Retina (tissue), 1 donor: Measurements from ENCODE around the gene PAX2.
A peak's percentile ranks its signal among the peaks of the same experiment; 100 is the strongest.

Source experiments
- DNase-seq: peaks from one replicate; pipeline ENCODE4 v3.0.0-alpha.2; 2016

Gene PAX2

GRCh38 chr10:100739517-100740368 lies 5.6 kb upstream of the PAX2 start:
- peak; percentile 63 for DNase-seq

DNA sequence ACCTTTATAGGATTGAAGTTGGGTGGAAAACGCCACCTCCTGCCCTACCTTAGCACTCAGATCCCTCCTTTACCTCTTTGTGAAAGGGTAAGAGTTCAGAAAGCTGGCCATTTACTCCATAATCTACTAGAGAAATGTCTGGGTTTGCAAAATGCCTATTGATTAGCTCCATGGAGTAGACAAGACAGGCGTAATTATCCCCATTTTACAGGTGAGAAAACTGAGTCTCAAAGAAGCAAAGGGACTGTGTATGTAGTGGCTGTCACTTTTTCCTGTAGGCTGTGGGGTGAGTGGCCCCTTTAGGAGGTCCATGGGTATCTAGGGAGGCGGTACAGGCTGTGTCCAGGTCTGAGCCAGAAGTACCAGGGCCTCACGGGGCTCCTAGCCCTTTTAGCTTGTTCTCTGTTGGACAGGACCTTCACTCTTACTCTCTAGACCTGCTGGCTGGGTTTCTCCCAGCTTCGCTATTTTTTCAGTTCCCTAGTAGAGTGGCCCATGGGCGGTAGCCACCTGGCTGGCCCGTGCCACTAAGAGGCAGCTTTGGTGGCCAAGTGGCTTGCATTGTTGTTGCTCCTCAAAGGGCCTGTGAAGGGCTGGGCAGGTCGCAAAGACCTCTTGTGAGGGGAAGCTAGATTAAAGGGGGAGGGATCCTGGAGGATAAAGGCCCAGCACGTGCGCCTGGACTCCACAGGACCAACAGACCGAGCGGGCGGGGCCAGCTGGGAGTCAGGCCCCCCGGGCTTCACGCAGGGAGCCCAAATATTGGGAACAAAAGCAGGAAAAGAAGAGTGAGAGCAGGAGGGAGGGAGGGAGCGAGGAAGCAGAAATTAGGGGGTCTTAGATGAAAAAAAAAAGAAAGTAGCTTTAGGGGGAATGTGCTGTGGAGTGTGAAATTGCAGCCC lies 4.7 kb upstream of the PAX2 start:
- no peak for DNase-seq

- no peak for DNase-seq
Observed at GRCh38 chr10:100741378-100742075, 3.9 kb upstream of the PAX2 start.

GRCh38 chr10:100742076-100742771 lies 3.2 kb upstream of the PAX2 start:
- DNase-seq: no peak

- DNase-seq: no peak
Observed at GRCh38 chr10:100742936-100743335, 2.4 kb upstream of the PAX2 start.

DNA sequence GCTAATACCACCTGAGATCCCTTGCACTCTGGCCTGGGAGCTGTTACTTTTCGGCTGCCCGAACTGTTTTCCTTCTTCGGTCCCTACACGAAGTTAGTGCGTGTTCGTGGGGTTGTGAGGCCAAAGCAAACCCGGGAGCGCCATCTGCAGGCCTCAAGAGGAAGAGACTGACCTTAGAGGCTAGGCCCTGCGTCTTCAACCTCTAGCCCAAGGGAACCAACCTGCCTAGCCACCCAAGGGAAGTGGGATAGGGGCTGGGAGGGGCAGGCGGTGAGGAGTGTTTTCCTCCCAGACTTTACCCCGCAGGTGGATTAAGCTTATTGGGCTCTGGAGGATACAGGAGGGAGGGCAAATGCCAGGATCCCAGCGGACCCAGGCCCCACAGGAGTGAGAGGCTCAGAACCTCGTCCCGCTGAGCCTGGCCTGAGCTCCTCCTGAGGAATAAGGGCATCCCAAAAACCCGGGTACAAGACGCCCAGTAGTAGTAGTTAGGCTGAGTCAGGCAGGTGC lies 1.7 kb upstream of the PAX2 start:
- peak; percentile 83 for DNase-seq

GRCh38 chr10:100744136-100744986 lies 1.0 kb upstream of the PAX2 start:
- peak; percentile 76 for DNase-seq

GRCh38 chr10:100745882-100746783 lies 751 bp downstream of the PAX2 start:
- DNase-seq: peak; percentile 75

- DNase-seq: no peak
Observed at GRCh38 chr10:100746784-100747455, 1.5 kb downstream of the PAX2 start.

GRCh38 chr10:100747456-100748230 lies 2.3 kb downstream of the PAX2 start:
- peak; percentile 74 for DNase-seq

- peak; percentile 72 for DNase-seq
Observed at GRCh38 chr10:100748231-100749058, 3.1 kb downstream of the PAX2 start.

- DNase-seq: no peak
Observed at GRCh38 chr10:100749059-100749308, 3.6 kb downstream of the PAX2 start.

GRCh38 chr10:100749309-100750217 lies 4.2 kb downstream of the PAX2 start:
- no peak for DNase-seq

- no peak for DNase-seq
Observed at GRCh38 chr10:100750291-100751210, 5.2 kb downstream of the PAX2 start.

- no peak for DNase-seq
Observed at GRCh38 chr10:100751211-100751933, 6.0 kb downstream of the PAX2 start.
